UCSD-AML1 (cell line): ENCODE data around the gene PCMTD2.

ENCODE experiments used
- DNase-seq: peaks from one replicate; lab custom pipeline; 2025; ENCODE audit not compliant: unreplicated experiment; lab: John Stamatoyannopoulos, UW

Gene PCMTD2

GRCh38 chr20:64255361-64256281 lies at the start of gene PCMTD2:
Gene PCMTD2, plus strand, starts transcription at chr20:64255748. Its CDS starts 4,218 bp downstream, at chr20:64259966.
- DNase-seq = peak; percentile 94

- no peak for DNase-seq
Observed at GRCh38 chr20:64206614-64207013, 48.9 kb upstream of the PCMTD2 start.

GRCh38 chr20:64207641-64208590 lies 47.6 kb upstream of the PCMTD2 start:
- DNase-seq = no peak

GRCh38 chr20:64209148-64209547 lies 46.4 kb upstream of the PCMTD2 start:
- no peak for DNase-seq

GRCh38 chr20:64210656-64211369 lies 44.7 kb upstream of the PCMTD2 start:
- no peak for DNase-seq

GRCh38 chr20:64211874-64212658 lies 43.5 kb upstream of the PCMTD2 start:
- DNase-seq = no peak

GRCh38 chr20:64212755-64213154 lies 42.8 kb upstream of the PCMTD2 start:
- DNase-seq = no peak

- DNase-seq = no peak
Observed at GRCh38 chr20:64214113-64214512, 41.4 kb upstream of the PCMTD2 start.

- no peak for DNase-seq
Observed at GRCh38 chr20:64214952-64215351, 40.6 kb upstream of the PCMTD2 start.

- no peak for DNase-seq
Observed at GRCh38 chr20:64216036-64216435, 39.5 kb upstream of the PCMTD2 start.

- no peak for DNase-seq
Observed at GRCh38 chr20:64216910-64217309, 38.6 kb upstream of the PCMTD2 start.

GRCh38 chr20:64217539-64218221 lies 37.9 kb upstream of the PCMTD2 start:
- DNase-seq = no peak

- DNase-seq = no peak
Observed at GRCh38 chr20:64219202-64219601, 36.3 kb upstream of the PCMTD2 start.

GRCh38 chr20:64219730-64220129 lies 35.8 kb upstream of the PCMTD2 start:
- no peak for DNase-seq

GRCh38 chr20:64220420-64220819 lies 35.1 kb upstream of the PCMTD2 start:
- DNase-seq = no peak

- DNase-seq = no peak
Observed at GRCh38 chr20:64220891-64221527, 34.5 kb upstream of the PCMTD2 start.

- no peak for DNase-seq
Observed at GRCh38 chr20:64222291-64222735, 33.2 kb upstream of the PCMTD2 start.

GRCh38 chr20:64222851-64223525 lies 32.6 kb upstream of the PCMTD2 start:
- DNase-seq = no peak
